ENCODE data around the gene RXFP4.
"Not testable (repeated sequence)": the region's sequence is repeated elsewhere in the genome, so short reads cannot be mapped to it uniquely, and the experiment has no call there.

RXFP4 gene

GRCh38 chr1:155976913-155977689 is 35.7 kb downstream of the RXFP4 start:
- in situ Hi-C loops (cut with MboI; ENCODE audit: low sequenced_read_pairs): no loop called here

GRCh38 chr1:155977690-155978324 is 36.4 kb downstream of the RXFP4 start:
- in situ Hi-C loops (cut with MboI; ENCODE audit: low sequenced_read_pairs): no loop called here

GRCh38 chr1:155978325-155978972 is 37.0 kb downstream of the RXFP4 start, which contains the start of gene ARHGEF2:
Gene ARHGEF2 (minus strand): TSS chr1:155978547. CDS start chr1:155978427, 120 bp downstream.
- in situ Hi-C loops (cut with MboI; ENCODE audit: low sequenced_read_pairs): no loop called here

GRCh38 chr1:155978973-155979429 is 37.6 kb downstream of the RXFP4 start:
- in situ Hi-C loops (cut with MboI; ENCODE audit: low sequenced_read_pairs): no loop called here

- in situ Hi-C loops (cut with MboI; ENCODE audit: low sequenced_read_pairs): no loop called here
These were observed 38.3 kb downstream of the RXFP4 start for GRCh38 chr1:155979597-155980343.

GRCh38 chr1:155981266-155982088 is 40.0 kb downstream of the RXFP4 start:
- in situ Hi-C loops (cut with MboI; ENCODE audit: low sequenced_read_pairs): no loop called here

- in situ Hi-C loops (cut with MboI; ENCODE audit: low sequenced_read_pairs): no loop called here
These were observed 40.7 kb downstream of the RXFP4 start for GRCh38 chr1:155982106-155982505.

GRCh38 chr1:155983191-155984024 is 42.0 kb downstream of the RXFP4 start:
- in situ Hi-C loops (cut with MboI; ENCODE audit: low sequenced_read_pairs): no loop called here

GRCh38 chr1:155984341-155984740 is 42.9 kb downstream of the RXFP4 start:
- in situ Hi-C loops (cut with MboI; ENCODE audit: low sequenced_read_pairs): no loop called here

GRCh38 chr1:155984903-155985645 is 43.6 kb downstream of the RXFP4 start:
- in situ Hi-C loops (cut with MboI; ENCODE audit: low sequenced_read_pairs): not testable (repeated sequence)

- in situ Hi-C loops (cut with MboI; ENCODE audit: low sequenced_read_pairs): no loop called here
These were observed 48.0 kb downstream of the RXFP4 start for GRCh38 chr1:155989242-155990004.

- in situ Hi-C loops (cut with MboI; ENCODE audit: low sequenced_read_pairs): no loop called here
These were observed 48.7 kb downstream of the RXFP4 start for GRCh38 chr1:155990005-155990739.

All from HL-60/S4 treated with phorbol 12-myristate 13-acetate at 8.2 ng/mL for 4 days and 3 days (cell line).